HG03045 (cell line): ENCODE data around the gene CFH.
"Not testable (repeated sequence)": the region's sequence is repeated elsewhere in the genome, so short reads cannot be mapped to it uniquely, and the experiment has no call there.

Experiments used
- ATAC-seq: cut with Tn5 transposase; IDR thresholded peaks from one replicate; pipeline ENCODE4 v1.9.1; 2021; ENCODE audit warnings: mild to moderate bottlenecking, moderate library complexity; ENCODE audit not compliant: unreplicated experiment

CFH gene

DNA sequence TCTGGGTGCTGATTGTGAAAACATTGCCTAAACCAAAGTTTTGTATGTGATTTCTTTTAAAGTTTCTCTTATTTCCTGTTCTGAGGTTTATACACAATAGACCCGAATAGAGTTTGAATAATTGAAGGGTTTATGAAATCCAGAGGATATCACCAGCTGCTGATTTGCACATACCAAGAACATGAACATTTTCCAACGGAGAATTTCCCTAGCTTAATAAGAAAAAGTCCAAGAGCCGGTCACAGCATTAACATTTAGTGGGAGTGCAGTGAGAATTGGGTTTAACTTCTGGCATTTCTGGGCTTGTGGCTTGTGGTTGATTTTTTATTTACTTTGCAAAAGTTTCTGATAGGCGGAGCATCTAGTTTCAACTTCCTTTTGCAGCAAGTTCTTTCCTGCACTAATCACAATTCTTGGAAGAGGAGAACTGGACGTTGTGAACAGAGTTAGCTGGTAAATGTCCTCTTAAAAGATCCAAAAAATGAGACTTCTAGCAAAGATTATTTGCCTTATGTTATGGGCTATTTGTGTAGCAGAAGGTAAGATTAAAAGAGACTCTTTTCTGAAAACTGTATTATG is at the start of gene CFH:
TSS of gene CFH (plus strand) at position 407 of the 579 bp plus-strand sequence. CDS start at position 482, 75 bp downstream.
- ATAC-seq: no peak

DNA sequence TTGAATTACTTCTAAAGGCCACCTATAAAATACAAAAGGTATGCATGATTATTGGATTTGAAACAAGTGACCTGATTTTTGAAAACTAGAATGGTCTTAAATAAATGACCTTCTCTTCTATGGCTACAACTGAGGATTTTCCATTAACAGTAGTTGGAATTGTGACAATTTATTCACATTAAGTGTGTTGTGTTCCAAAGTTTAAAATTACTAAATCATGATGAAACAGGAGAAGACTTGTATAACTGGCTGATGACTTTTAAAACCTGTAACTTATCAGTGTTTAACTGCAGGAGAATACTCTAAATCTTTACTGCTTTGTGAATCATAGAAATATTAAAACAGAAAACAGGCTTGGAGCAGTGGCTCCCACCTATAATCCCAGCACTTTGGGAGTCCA is 48.2 kb upstream of the CFH start:
- no peak for ATAC-seq

DNA sequence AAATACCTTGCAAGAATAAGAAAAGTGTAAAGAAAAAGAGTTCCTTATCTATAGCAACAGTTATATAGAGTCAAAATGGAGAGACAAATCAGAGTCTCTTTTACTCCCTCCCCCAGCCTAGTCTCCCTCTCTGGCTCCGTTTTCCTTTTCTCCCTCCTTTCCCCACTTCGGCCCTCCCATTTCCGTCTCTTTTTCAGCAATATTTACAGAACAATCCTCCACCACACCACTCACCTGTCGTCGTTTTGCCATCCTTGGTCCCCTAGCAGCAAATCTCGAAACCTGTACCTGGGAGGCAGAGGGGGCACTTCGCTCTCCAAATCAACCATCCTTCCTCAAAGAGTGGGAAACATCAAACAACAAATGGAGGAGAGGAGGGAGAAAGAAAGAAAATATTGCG is 43.9 kb upstream of the CFH start:
- ATAC-seq: no peak

DNA sequence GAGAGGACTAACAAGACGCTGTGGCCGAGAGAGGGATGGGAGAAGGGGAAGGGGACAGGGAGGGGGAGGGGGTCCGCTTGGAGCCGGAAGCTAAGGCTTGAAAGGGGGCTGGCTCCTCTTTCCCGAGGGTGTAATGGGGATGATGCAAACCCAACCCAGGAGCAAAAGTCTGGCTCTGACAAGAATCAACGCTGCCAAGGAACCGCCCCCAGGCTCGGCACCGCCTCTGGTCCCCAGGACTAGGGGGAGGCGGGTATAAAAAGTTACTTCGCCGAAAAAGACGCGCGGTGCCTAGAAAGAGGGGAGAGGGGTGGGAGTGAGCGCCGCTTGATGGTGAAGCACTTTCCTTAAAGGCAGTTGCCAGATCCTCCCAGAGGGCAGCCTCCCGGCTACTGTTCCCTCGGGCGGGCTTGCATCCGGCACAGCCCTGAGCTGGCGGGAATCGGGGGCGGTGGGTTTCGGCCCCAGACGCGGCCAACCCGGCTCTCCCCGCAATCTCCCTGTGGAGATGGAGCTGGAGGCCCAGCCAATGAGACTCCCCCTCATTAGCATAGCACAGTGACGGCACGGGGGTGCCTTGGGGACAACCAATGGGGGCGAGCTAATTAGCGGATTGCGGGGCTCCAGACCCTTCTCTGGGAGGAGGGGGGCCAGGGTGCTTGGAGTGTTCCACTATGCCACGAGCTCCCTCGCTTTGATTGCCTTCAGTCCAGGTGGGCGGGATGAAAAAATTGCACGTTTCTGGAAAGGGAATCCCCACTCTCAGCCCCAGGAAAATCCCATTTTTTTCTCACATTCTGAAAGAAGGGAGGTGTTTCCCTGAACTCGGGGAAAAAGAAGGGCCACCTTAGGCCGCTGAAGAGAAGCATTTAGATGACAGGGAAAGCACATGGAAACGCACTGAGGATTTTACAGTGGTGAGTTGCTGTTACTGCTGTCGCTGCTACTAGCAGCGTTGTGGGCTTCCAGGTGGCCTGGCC is 43.2 kb upstream of the CFH start, which contains the start of gene KCNT2:
TSS of gene KCNT2 (minus strand) at position 51 of the 980 bp plus-strand sequence. CDS start 131 bp downstream, outside the sequence.
- ATAC-seq: no peak

DNA sequence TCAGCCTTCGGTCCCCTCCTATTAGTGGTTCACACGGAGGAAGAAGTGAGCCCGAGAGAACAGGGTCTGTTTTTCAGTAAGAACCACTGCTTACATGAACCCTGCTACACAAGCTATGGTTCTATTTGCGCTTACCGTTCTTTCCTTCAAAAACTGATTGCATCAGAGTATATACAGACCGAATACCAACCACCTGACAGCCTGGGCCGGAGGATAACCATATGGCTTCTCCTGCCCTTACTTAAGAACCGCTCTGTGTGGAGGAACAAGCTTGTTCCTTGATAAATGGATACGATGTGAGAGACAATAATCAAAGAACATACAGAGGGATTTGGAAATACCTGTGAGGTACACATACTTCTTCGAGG is 42.5 kb upstream of the CFH start:
- no peak for ATAC-seq

DNA sequence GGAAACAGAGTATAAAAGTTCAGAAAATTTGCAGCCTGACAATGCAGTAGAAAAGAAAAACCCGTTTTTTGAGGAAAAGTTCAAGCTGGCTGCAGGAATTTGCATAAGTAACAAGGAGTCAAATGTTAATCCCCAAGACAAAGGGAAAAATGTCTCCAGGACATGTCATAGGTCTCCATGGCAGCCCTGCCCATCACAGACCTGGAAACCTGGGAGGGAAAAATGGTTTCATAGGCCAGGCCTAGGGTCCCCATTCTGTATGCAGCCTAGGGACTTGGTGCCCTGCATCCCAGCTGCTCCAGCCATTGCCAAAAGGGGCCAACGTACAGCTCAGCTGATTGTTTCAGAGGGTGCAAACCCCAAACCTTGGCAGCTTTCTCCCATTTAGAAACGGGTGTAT is 40.0 kb upstream of the CFH start:
- ATAC-seq: no peak

DNA sequence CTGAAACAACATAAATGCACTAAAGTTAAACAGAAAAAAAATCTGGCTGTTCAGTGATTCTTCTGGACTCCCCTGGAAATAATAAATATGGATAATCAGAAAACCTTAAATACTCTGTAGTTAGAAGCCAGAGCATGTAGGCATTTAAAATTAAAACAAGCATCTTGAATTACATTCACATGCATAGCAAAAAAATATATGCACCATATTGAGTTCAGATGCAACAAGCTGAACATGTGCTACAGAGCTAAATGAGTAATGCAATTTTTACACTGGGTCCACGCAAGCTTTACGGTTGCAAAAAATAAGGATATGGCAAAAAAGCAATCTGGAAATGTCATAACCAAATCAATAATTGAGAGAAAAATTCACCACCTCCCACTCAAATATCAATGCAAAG is 32.1 kb upstream of the CFH start:
- ATAC-seq: no peak

DNA sequence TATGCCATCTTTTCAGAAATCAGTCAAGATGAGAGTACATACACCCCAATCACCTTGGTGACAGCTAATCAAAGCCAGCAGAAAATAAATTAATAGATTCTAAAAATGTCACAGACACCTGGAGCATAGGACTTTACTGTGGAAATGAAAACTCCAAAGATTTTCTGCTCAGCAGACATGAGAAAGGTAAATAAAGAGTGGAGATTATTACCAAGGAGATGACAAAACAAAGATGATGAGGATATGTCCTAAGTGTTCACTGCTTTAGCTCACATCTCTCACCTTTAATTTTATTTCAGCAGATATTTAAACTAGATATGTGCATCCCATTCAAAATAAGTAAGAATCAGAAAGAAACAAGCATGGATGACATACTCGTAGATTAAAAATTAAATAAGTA is 28.8 kb upstream of the CFH start:
- no peak for ATAC-seq

DNA sequence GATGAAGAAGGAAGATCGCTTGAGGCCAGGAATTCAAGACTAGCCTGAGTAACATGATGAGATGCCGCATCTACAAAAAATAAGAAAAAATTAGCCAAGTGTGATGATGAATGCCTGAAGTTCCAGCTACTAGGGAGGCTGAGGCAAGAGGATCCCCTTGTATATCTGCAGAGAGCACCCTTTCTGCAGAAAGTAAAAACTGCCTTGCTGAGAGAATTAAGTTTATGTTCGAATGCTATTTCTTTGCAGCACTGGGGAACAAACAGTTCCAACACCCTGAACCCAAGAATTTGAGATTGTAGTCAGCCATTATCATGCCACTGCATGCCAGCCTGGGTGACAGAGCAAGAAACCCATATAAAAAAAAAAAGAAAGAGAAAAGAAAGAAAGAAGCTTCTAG is 23.0 kb upstream of the CFH start:
- ATAC-seq: no peak

DNA sequence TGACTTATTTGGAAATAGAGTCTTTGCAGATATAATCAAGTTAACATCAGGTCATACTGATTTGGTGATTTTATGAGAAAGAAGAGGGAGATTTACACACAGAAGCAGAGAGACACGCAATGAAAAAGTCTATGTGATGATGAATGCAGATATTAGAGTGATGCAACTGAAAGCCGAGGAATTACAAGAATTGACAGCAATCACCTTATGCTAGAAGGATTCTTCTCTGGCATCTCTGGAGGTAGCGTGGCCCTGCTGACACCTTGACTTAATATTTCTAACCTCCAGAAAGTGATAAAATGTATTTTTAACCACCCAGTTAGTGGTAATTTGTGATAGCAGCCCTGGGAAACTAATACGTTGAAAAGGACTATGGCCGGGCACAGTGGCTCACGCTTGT is 14.2 kb upstream of the CFH start:
- no peak for ATAC-seq

DNA sequence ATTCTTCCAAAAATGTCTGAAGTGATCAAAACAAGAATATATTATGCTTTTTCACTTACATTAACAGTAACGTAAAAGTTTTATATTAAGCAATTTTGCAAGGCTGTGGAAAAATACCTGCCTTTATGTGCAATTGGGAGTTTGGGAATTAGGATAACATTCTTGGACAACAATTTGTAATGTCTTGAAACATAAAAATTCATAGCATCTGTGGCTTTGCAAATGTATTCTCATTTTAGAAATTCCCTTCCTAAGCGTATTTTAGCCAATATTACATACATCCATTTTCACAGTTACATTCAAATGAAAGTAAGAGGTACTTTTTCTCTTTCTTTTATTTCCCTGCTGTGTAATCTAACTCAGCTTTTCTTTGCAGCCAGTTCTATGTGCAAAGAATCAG is 13.4 kb upstream of the CFH start:
- no peak for ATAC-seq

DNA sequence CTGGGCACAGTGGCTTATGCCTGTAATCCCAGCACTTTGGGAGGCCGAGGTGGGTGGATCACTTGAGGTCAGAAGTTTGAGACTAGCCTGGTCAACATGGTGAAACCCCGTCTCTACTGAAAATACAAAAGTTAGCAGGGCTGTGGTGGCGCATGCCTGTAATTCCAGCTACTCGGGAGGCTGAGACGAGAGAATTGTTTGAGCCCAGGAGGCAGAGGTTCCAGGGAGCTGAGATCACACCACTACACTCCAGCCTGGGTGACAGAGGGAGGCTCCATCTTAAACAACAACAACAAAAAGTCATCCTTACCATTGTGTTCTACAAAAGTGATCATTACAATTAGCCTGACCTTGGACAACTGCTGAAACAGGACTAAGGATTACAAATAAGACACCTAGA is 12.6 kb upstream of the CFH start:
- not testable (repeated sequence) for ATAC-seq

DNA sequence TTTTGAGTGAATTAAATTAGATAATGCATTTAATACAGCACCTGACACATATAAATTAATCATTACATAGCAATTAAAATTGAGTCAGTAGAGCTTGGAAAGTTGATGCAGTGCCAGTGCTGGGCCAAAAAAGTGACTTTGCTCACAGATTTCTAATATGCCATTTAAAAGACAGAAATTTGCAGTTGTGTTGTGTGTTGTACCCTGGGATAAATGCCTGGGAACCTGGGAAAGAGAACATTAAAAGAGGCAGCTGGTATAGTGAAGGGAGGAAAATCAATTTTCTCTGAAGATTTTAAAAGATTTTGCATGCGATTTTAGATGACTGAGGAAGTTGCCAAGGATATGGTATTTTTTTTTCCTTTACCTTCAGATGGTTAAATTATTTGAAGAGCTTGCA is 10.9 kb upstream of the CFH start:
- ATAC-seq: no peak

DNA sequence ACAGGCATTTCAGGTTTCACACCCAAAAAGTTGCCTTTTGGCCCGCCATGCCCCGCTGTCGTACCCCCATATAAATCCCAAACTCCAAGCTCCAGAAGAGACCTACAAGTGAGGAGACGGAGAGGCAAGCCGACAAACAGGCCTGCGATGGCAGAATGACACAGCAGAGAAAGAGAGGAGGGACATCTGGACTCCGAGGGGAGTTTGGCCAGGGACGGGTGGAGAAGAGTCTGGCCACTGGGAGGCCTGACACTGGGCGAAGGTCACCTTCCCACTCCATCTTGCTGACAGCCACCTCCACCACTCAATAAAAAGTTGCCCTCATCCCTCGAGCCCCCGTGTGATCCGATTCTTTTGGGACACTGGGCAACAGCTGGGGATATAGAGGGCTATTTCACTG is 1.9 kb upstream of the CFH start:
- no peak for ATAC-seq

DNA sequence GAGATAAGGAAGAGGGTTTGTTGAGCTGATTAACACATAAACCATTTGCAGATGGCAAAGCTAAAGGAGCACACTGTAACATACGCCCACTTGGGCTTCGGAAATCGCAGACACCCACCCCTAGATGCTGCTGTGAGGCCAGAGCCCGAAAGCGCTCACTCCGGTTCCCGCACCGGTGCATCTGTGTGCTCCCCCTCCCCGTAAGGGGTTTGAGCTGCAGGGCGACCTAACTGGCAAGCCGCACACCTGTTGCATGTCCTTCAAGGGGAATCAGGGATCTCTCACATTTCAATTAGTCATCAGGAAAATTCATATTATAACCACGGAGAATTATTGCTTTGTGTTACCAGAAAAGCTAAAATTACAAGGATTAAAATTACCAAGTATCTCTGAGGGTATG is 1.4 kb upstream of the CFH start:
- ATAC-seq: no peak

DNA sequence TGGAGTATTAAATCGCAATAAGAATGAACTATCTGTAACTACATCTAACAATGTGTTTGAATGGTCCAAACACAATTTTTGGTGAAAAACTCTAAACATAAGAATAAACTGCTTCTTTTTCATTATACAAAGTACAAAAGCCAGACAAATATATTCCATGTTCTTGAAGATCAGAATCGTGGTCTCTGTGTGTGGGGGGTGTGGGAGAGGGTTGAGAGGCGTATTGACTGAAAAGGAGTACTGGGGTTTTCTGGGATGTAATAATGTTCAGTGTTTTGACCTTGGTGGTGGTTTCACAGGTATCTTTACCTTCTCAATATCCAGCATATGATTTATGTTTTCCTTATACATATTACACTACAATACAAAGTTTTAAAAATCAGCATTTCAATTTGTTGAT is 764 bp upstream of the CFH start:
- no peak for ATAC-seq

DNA sequence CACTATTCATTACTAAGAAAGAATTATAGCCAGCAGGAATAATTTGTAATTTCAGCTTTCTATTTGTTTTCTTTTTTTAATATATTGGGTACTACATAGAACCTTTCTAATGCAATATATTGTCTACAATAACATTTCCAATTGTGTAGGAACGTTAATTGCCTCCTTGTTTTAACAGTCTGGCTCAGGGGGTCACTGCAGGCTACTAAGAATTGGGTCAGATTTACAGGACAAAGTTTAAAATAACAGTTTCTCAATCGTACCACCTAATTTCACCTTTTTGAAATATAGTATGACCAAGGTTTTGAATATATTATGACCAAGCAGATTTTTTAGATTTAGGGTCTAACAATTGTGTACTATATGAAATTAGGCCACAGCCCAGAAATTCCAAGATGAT is 2.4 kb downstream of the CFH start:
- no peak for ATAC-seq

DNA sequence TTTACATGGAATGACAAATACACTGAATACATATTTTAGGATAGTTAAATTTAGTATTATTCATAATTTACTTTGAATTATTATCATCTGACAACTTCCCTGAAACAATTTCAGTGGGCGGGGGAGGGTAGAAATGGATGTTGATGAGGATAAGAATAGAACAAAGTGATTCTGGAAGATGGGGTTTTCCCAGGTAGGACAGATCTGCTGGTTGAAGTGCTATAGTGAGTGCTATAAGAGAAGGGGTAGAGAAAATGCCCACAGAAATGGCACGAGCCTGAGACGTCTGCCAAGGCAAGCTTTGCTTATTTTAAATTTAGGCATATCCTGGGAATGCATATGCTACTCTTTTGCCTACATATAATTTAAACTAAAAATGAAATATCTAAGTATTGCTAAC is 3.2 kb downstream of the CFH start:
- no peak for ATAC-seq

DNA sequence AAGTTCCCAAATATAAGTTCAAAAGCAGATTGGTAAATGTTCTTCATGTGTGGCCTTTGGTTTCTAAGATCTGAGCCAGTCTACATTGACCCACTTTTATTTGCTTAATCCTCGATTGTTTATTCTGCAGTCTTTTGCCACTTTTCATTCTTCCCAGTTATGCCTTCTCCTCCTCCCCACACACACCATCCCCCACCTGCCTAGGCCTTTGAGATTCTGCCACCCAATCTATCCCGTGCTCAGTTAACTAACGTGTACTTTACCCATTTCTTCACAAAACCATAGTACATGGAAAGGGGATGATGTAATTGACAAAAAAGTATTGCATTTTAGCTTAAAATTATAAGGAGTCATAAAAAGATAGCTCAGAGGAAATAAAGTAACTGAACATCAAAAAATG is 3.7 kb downstream of the CFH start:
- no peak for ATAC-seq

DNA sequence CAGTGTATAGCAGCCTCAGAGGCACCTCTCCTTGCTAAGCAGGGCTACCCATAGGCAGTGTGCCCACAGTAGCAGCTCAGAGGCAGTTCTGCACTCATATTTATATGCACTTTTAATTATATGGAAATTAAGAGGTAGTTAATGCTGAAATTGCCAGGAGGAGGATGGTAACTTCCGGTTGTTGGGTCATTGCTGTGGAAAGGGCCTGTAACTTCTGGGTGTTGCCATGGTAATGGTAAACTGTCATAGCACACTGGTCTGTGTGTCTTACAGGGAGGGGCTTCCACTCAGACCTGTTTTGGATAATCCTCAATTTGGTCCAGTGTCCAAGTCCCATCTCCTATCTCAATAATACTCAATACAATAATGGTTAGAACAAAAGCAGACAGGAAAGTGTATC is 7.6 kb downstream of the CFH start:
- no peak for ATAC-seq

DNA sequence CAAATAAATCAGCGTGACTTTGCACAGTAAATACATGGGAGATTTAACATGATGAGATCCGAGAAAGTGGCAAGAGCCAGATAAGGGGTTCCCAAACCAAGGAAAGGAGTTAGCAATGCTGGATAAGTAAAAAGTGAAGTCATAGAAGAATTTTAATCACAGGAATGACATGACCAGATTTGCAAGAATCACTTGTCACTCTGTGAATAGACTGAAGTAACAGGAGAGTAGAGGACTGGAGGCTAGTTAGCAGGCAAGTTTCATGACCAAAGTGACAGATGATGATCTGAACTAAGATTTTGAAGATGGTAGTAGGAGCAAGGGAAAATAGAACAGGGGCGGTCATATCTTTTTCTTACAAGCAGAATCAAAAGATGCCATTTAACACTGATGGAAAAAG is 8.4 kb downstream of the CFH start:
- ATAC-seq: no peak

DNA sequence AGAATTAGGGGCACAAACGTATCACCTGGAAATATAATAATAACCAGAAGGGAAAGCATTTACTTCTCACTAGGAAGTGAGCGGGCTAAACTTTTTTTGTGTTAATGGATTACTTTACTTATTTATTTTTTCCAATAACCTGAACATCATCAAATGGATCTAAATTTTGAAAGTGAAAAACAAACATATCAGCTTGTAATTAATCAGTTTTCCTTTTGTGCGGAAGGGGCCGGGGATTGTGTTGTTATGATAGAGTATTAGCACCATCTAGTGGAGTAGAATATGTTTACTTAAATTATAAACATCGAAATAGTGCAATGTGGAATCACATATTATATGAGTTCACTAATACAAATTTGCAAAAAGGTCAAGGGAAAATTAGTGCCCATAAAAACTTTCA is 9.0 kb downstream of the CFH start:
- peak; percentile 68 for ATAC-seq
